GM18909 (cell line): ENCODE data around the gene PLP1.
"Not testable (repeated sequence)": the region's sequence is repeated elsewhere in the genome, so short reads cannot be mapped to it uniquely, and the experiment has no call there.

Experiments used
- ATAC-seq: cut with Tn5 transposase; IDR thresholded peaks from one replicate; pipeline ENCODE4 v1.9.1; 2021; ENCODE audit warnings: mild to moderate bottlenecking; ENCODE audit not compliant: unreplicated experiment, poor library complexity

Gene PLP1

GRCh38 chrX:103776546-103776945, at the start of gene PLP1:
TSS of gene PLP1 (plus strand) at chrX:103776840. CDS start at chrX:103776996, 156 bp downstream.
- no peak for ATAC-seq

- no peak for ATAC-seq
Measured at GRCh38 chrX:103727115-103727514, 49.5 kb upstream of the PLP1 start.

GRCh38 chrX:103729015-103729414, 47.6 kb upstream of the PLP1 start:
- ATAC-seq, result no peak

GRCh38 chrX:103730147-103730795, 46.4 kb upstream of the PLP1 start:
- no peak for ATAC-seq

- ATAC-seq, result no peak
Measured at GRCh38 chrX:103730796-103731493, 45.7 kb upstream of the PLP1 start.

- ATAC-seq, result no peak
Measured at GRCh38 chrX:103733017-103733416, 43.6 kb upstream of the PLP1 start.

GRCh38 chrX:103734125-103734760, 42.4 kb upstream of the PLP1 start:
- no peak for ATAC-seq

- ATAC-seq, result no peak
Measured at GRCh38 chrX:103737696-103738095, 38.9 kb upstream of the PLP1 start.

- ATAC-seq, result no peak
Measured at GRCh38 chrX:103739421-103739820, 37.2 kb upstream of the PLP1 start.

GRCh38 chrX:103741879-103742278, 34.8 kb upstream of the PLP1 start:
- no peak for ATAC-seq

GRCh38 chrX:103742339-103742738, 34.3 kb upstream of the PLP1 start:
- ATAC-seq, result no peak

GRCh38 chrX:103747163-103747562, 29.5 kb upstream of the PLP1 start:
- no peak for ATAC-seq

- no peak for ATAC-seq
Measured at GRCh38 chrX:103754401-103754800, 22.2 kb upstream of the PLP1 start.

- no peak for ATAC-seq
Measured at GRCh38 chrX:103756736-103757135, 19.9 kb upstream of the PLP1 start.

GRCh38 chrX:103758555-103758954, 18.1 kb upstream of the PLP1 start:
- ATAC-seq, result no peak

GRCh38 chrX:103763541-103763940, 13.1 kb upstream of the PLP1 start:
- not testable (repeated sequence) for ATAC-seq

- not testable (repeated sequence) for ATAC-seq
Measured at GRCh38 chrX:103766813-103767555, 9.7 kb upstream of the PLP1 start.

GRCh38 chrX:103773445-103773844, 3.2 kb upstream of the PLP1 start:
- no peak for ATAC-seq

- ATAC-seq, result no peak
Measured at GRCh38 chrX:103774070-103774642, 2.5 kb upstream of the PLP1 start.

- no peak for ATAC-seq
Measured at GRCh38 chrX:103779141-103779789, 2.6 kb downstream of the PLP1 start.
